Colonic mucosa (tissue), 4 donors: ENCODE measurements around the gene ZNF337. TPM values are rescaled to one million over a fixed set of nuclear protein-coding genes. Genes with fewer than 3 reads are reported as not detected.

Source experiments
- DNase-seq: peaks from one replicate; pipeline ENCODE4 v3.0.0-alpha.2; 2020
- H3K27ac ChIP-seq: fragments of 200-600 bp; one replicate; pipeline ENCODE4 v1.8.0; 2021
- H3K27me3 ChIP-seq: fragments of 200-600 bp; one replicate; pipeline ENCODE4 v1.8.0; 2021
- H3K36me3 ChIP-seq: fragments of 200-600 bp; one replicate; pipeline ENCODE4 v1.8.0; 2021
- H3K4me1 ChIP-seq: fragments of 200-600 bp; one replicate; pipeline ENCODE4 v1.8.0; 2021; ENCODE audit warnings: mild to moderate bottlenecking
- H3K4me3 ChIP-seq: fragments of 200-600 bp; one replicate; pipeline ENCODE4 v1.8.0; 2021
- H3K9ac ChIP-seq, 2 donors: one replicate each; pipeline ENCODE4 v1.7.0; 2013; ENCODE audit warnings: control low read depth in 2 of 2, low read depth in 2 of 2, low read length in 2 of 2
- H3K9me3 ChIP-seq: fragments of 200-600 bp; one replicate; pipeline ENCODE4 v1.8.0; 2021
- intact Hi-C: fragments of 100-400 bp; cut with DNase I; formaldehyde crosslinking; loops from one replicate; pipeline ENCODE4 v1.14.1; 2022
- total RNA-seq, 2 donors: library from RNA; stranded (reverse); fragmentation: NEBNext Ultra II Directional in 1 of 2; extraction: Animal tissue kit (Norgen Biotek cat#: 25700) in 1 of 2; gene quantifications; one replicate each; pipeline ENCODE4 v1.2.1, GENCODE V29; 2021
- TF ChIP-seq, protein P1 (sequence below): fragments of 200-600 bp; IDR thresholded peaks from one replicate; pipeline ENCODE4 v1.8.0; 2022; ENCODE audit warnings: antibody characterized with exemption, mild to moderate bottlenecking
- donor health status: healthy.
- donor health status: DM: no; HTN: no; CAD: no.
- donor health status: DM: no; HTN: no; CAD: no.

The ZNF337 gene
- total RNA-seq, 2 donors from 2014 or later, result 6.2 to 6.7 TPM

DNA sequence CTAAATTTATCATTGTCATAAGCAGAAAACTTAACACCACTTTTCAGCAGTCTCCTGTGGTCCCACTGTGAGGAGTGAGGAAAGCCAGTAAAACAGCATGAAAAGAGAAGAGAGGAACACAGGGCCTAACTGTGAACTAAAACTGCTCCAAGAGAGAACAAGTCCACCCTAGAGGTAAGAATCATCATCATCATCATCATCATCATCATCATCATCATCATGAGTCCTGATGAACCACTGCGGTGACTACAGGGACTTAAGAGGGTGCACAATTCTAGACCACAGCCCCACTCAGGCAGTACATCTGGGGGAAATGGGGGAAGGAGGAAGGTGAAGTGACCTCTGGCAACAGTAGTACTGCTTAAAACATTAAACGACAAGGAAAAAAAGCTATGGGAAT, 13.6 kb downstream of the ZNF337 start:
- Histone ChIP-seq H3K4me1 (no peaks in the 10 kb centered on the region), H3K9me3 (no peaks in the 10 kb centered on the region), H3K36me3 (no peaks in the 10 kb centered on the region), H3K27ac (no peak overlapping the region), H3K9ac (no peak overlapping the region), H3K27me3 (no peaks in the 10 kb centered on the region), H3K4me3 (no peak overlapping the region)
- DNase-seq, result no peak
- TF ChIP-seq, protein P1, sequence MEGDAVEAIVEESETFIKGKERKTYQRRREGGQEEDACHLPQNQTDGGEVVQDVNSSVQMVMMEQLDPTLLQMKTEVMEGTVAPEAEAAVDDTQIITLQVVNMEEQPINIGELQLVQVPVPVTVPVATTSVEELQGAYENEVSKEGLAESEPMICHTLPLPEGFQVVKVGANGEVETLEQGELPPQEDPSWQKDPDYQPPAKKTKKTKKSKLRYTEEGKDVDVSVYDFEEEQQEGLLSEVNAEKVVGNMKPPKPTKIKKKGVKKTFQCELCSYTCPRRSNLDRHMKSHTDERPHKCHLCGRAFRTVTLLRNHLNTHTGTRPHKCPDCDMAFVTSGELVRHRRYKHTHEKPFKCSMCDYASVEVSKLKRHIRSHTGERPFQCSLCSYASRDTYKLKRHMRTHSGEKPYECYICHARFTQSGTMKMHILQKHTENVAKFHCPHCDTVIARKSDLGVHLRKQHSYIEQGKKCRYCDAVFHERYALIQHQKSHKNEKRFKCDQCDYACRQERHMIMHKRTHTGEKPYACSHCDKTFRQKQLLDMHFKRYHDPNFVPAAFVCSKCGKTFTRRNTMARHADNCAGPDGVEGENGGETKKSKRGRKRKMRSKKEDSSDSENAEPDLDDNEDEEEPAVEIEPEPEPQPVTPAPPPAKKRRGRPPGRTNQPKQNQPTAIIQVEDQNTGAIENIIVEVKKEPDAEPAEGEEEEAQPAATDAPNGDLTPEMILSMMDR, result no peak
- intact Hi-C loops, result no loop called here

DNA sequence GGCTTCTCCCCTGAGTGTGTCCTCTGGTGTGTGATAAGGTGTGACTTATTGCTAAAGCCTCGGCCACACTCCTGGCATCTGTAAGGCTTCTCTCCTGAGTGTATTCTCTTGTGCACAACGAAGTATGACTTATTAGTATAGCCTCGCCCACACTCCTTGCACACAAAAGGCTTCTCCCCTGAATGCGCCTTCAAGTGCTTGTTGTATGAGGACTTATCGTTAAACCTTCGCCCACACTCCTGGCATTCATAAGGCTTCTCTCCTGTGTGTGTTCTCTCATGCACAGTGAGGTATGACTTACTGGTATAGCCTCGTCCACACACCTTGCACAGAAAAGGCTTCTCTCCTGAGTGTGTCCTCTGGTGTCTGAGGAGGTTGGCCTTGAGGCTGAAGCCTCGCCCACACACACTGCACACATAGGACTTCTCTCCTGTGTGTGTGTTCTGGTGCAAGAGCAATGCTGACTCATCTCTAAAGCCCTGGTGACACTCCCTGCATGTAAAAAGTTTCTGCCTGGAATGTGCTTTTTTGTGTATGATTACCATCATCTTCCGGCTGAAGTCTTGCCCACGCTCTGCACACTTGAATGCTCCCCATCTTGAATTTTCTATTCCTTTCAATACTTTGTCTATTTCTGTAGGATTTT, 20.4 kb downstream of the ZNF337 start:
- H3K9me3 ChIP-seq, result no peaks in the 10 kb centered on the region
- DNase-seq, result no peak
- no peak overlapping the region for H3K9ac ChIP-seq
- no peaks in the 10 kb centered on the region for H3K4me1 ChIP-seq
- no peaks in the 10 kb centered on the region for H3K27me3 ChIP-seq
- H3K4me3 ChIP-seq, result no peak overlapping the region
- TF ChIP-seq, protein P1, result no peak
- H3K27ac ChIP-seq, result no peak overlapping the region
- intact Hi-C loops, result no loop called here
- H3K36me3 ChIP-seq, result peaks cover 4% of the 10 kb centered on the region

DNA sequence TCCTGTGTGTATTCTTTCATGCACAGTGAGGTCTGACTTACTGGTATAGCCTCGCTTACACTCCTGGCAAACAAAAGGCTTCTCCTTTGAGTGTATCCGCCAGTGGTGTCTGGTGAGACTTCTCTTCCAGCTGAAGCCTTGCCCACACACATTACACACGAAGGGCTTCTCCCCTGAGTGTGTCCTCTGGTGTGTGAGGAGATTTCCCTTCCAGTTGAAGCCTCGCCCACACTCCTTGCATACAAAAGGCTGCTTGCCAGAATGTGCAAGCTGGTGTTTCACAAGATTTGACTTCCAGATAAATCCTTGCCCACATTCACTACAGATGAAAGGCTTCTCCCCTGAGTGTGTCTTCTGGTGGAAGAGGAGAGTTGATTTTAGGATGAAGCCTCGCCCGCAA, 21.5 kb downstream of the ZNF337 start:
- H3K36me3 ChIP-seq, result peaks cover 4% of the 10 kb centered on the region
- H3K27ac ChIP-seq, result no peak overlapping the region
- H3K9ac ChIP-seq, result no peak overlapping the region
- H3K27me3 ChIP-seq, result no peaks in the 10 kb centered on the region
- intact Hi-C loops, result no loop called here
- H3K4me1 ChIP-seq, result no peaks in the 10 kb centered on the region
- no peaks in the 10 kb centered on the region for H3K9me3 ChIP-seq
- no peak for DNase-seq
- TF ChIP-seq, protein P1, result no peak
- no peak overlapping the region for H3K4me3 ChIP-seq

DNA sequence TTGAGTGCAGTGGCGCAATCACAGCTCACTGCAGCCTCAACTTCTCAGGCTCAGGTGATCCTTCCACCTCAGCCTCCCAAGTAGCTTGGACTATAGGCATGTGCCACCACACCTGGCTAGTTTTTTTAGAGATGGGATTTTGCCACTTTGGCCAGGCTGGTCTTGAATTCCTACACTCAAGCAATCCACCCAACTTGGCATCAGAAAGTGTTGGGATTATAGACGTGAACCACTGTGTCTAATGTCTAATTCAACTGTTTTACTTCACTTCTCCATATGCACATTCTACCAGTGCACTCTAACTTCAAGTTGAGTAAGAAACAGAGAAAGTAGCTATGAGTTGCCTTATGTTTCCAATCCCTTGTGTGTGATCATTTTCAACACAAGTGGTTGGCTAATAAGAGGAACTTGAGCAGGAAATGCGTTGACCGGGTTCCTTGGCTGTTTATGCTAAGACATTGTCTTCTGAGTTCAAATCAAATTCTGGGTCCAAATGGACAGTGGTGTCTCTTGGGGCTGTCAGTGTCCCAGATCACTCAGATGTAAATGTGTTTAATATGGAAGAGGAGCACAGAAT, 23.9 kb downstream of the ZNF337 start:
- Histone ChIP-seq H3K4me1 (no peaks in the 10 kb centered on the region), H3K36me3 (peaks cover 4% of the 10 kb centered on the region), H3K9me3 (no peaks in the 10 kb centered on the region), H3K27me3 (no peaks in the 10 kb centered on the region), H3K4me3 (no peak overlapping the region), H3K27ac (no peak overlapping the region), H3K9ac (no peak overlapping the region)
- no peak for DNase-seq
- intact Hi-C loops, result no loop called here
- TF ChIP-seq, protein P1, result no peak

DNA sequence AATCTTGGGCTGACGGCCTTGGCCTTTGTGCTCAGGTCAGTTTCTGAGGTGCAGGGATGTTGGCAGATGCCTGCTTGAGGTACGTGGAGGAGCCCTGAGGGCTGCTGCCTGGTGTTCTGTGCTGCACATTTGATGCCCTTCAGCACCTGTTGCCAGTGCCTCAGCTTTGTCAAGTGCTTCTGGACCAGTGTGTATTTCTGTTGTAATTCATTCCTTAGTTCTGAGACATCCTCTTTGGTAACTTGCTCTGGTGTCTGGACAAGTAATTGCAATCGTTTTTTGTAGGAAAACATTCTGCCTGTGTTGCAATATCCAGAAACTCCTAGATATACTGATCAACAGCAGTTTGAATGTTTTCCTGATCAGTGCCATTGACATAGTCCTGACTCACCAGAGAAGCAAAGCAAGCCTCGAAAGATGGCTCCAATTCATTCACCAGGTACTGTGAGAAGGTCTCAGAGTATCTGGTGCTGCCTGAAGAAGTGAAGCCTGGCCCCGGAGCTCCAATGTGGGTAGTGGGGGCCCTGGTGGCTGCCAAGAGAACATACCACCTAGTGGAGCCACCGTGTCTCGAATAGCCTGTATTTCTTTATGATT, 26.7 kb downstream of the ZNF337 start:
- H3K27me3 ChIP-seq, result no peaks in the 10 kb centered on the region
- H3K9me3 ChIP-seq, result no peaks in the 10 kb centered on the region
- TF ChIP-seq, protein P1, result no peak
- H3K36me3 ChIP-seq, result no peaks in the 10 kb centered on the region
- no peak overlapping the region for H3K9ac ChIP-seq
- no peak for DNase-seq
- H3K4me3 ChIP-seq, result no peak overlapping the region
- H3K4me1 ChIP-seq, result no peaks in the 10 kb centered on the region
- H3K27ac ChIP-seq, result no peak overlapping the region
- intact Hi-C loops, result no loop called here
